ENCODE measurements around the gene COX6B2.

The COX6B2 gene

DNA sequence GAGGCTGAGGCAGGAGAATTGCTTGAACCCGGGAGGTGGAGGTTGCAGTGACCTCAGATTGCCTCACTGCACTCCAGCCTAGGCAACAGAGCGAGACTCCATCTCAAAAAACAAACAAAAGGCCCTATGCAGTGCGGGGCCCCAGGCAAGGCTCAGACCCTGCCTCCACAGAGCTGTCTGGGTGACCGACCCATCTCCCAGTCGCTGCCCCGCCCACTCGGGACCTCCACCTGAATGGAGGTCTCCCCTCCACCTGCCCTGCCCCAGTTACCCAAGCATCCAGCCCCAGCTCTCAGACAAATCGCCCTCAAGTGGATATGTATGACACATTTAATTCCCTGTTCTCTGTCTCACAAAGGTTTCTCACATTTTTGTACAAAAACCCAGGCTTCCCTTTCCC lies 10.7 kb upstream of the COX6B2 start:
- TF ChIP-seq, protein P1, sequence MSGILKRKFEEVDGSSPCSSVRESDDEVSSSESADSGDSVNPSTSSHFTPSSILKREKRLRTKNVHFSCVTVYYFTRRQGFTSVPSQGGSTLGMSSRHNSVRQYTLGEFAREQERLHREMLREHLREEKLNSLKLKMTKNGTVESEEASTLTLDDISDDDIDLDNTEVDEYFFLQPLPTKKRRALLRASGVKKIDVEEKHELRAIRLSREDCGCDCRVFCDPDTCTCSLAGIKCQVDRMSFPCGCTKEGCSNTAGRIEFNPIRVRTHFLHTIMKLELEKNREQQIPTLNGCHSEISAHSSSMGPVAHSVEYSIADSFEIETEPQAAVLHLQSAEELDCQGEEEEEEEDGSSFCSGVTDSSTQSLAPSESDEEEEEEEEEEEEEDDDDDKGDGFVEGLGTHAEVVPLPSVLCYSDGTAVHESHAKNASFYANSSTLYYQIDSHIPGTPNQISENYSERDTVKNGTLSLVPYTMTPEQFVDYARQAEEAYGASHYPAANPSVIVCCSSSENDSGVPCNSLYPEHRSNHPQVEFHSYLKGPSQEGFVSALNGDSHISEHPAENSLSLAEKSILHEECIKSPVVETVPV (CRISPR knock-in tag; IDR thresholded peaks at IDR 0.05): no peak
- TF ChIP-seq BACH2 (CRISPR knock-in tag; IDR thresholded peaks at IDR 0.05; ENCODE audit: borderline replicate concordance) (no peak), ZC3H10 (CRISPR knock-in tag; IDR thresholded peaks at IDR 0.05) (no peak), ESRRG (CRISPR knock-in tag; IDR thresholded peaks at IDR 0.05) (no peak), ZFP30 (CRISPR knock-in tag; IDR thresholded peaks at IDR 0.05) (no peak), ZFP3 (CRISPR knock-in tag; IDR thresholded peaks at IDR 0.05) (no peak), TCF4 (CRISPR knock-in tag; IDR thresholded peaks at IDR 0.05; ENCODE audit: borderline replicate concordance) (no peak), PPARA (CRISPR knock-in tag; IDR thresholded peaks at IDR 0.05; ENCODE audit: borderline replicate concordance) (no peak), ZNF565 (CRISPR knock-in tag; conservative IDR thresholded peaks at IDR 0.05; ENCODE audit: low read depth) (no peak), GLIS3 (CRISPR knock-in tag; IDR thresholded peaks at IDR 0.05) (no peak), RARB (CRISPR knock-in tag; IDR thresholded peaks at IDR 0.05) (no peak), CSDC2 (CRISPR knock-in tag; IDR thresholded peaks at IDR 0.05) (no peak)
- TF ChIP-seq, protein P2, sequence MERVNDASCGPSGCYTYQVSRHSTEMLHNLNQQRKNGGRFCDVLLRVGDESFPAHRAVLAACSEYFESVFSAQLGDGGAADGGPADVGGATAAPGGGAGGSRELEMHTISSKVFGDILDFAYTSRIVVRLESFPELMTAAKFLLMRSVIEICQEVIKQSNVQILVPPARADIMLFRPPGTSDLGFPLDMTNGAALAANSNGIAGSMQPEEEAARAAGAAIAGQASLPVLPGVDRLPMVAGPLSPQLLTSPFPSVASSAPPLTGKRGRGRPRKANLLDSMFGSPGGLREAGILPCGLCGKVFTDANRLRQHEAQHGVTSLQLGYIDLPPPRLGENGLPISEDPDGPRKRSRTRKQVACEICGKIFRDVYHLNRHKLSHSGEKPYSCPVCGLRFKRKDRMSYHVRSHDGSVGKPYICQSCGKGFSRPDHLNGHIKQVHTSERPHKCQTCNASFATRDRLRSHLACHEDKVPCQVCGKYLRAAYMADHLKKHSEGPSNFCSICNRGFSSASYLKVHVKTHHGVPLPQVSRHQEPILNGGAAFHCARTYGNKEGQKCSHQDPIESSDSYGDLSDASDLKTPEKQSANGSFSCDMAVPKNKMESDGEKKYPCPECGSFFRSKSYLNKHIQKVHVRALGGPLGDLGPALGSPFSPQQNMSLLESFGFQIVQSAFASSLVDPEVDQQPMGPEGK (CRISPR knock-in tag; IDR thresholded peaks at IDR 0.05; ENCODE audit: borderline replicate concordance): no peak
- ATAC-seq: no peak

DNA sequence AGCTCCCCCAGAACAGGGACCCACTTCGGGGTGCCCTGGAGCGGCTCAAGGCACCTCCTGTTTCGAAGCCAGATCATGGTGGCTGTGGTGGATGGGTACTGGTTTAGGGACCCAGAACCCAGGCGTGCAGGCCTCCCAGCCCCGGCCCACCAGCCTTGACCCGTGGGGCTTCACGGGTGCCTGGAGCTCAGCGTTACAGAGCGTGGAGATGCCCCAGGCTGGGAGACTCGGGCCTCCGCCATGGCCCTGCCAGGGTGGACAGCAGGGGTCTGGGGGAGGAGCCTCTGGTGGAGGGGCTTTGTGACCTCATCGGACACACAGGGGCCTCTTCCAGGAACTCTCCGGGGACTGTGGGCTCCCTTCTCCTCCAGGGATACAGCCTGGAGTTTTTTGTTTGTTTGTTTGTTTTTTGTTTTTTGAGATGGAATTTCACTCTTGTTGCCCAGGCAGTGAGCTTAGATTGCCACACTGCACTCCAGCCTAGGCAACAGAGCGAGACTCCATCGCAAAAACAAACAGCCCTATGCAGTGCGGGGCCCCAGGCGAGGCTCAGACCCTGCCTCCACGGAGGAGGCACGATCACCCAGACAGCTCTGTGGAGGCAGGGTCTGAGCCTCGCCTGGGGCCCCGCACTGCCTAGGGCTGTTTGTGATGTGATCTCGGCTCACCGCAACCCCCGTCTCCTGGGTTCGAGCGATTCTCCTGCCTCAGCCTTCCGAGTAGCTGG lies 8.6 kb upstream of the COX6B2 start, which contains the start of gene GARIN5B:
Gene GARIN5B, minus strand, starts transcription at position 271 of the 727 bp plus-strand sequence. Its CDS starts 194 bp downstream, at position 77.
- no peak; the same call in 2 of the 3 replicates for ATAC-seq

More for the DNA sequence above, 8.6 kb upstream of the COX6B2 start, which contains the start of gene GARIN5B:
- no peak for TF ChIP-seq TOX (CRISPR knock-in tag; IDR thresholded peaks at IDR 0.05; ENCODE audit: borderline replicate concordance)
- no peak for TF ChIP-seq GLIS3 (CRISPR knock-in tag; IDR thresholded peaks at IDR 0.05)
- TF ChIP-seq ZFP30 (CRISPR knock-in tag; IDR thresholded peaks at IDR 0.05): no peak
- TF ChIP-seq OSR1 (CRISPR knock-in tag; IDR thresholded peaks at IDR 0.05): no peak
- TF ChIP-seq ZFP3 (CRISPR knock-in tag; IDR thresholded peaks at IDR 0.05): no peak
- TF ChIP-seq, protein P3, sequence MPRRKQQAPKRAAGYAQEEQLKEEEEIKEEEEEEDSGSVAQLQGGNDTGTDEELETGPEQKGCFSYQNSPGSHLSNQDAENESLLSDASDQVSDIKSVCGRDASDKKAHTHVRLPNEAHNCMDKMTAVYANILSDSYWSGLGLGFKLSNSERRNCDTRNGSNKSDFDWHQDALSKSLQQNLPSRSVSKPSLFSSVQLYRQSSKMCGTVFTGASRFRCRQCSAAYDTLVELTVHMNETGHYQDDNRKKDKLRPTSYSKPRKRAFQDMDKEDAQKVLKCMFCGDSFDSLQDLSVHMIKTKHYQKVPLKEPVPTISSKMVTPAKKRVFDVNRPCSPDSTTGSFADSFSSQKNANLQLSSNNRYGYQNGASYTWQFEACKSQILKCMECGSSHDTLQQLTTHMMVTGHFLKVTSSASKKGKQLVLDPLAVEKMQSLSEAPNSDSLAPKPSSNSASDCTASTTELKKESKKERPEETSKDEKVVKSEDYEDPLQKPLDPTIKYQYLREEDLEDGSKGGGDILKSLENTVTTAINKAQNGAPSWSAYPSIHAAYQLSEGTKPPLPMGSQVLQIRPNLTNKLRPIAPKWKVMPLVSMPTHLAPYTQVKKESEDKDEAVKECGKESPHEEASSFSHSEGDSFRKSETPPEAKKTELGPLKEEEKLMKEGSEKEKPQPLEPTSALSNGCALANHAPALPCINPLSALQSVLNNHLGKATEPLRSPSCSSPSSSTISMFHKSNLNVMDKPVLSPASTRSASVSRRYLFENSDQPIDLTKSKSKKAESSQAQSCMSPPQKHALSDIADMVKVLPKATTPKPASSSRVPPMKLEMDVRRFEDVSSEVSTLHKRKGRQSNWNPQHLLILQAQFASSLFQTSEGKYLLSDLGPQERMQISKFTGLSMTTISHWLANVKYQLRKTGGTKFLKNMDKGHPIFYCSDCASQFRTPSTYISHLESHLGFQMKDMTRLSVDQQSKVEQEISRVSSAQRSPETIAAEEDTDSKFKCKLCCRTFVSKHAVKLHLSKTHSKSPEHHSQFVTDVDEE (CRISPR knock-in tag; IDR thresholded peaks at IDR 0.05): no peak
- no peak for TF ChIP-seq PPARA (CRISPR knock-in tag; IDR thresholded peaks at IDR 0.05; ENCODE audit: borderline replicate concordance)
- TF ChIP-seq, protein P4, sequence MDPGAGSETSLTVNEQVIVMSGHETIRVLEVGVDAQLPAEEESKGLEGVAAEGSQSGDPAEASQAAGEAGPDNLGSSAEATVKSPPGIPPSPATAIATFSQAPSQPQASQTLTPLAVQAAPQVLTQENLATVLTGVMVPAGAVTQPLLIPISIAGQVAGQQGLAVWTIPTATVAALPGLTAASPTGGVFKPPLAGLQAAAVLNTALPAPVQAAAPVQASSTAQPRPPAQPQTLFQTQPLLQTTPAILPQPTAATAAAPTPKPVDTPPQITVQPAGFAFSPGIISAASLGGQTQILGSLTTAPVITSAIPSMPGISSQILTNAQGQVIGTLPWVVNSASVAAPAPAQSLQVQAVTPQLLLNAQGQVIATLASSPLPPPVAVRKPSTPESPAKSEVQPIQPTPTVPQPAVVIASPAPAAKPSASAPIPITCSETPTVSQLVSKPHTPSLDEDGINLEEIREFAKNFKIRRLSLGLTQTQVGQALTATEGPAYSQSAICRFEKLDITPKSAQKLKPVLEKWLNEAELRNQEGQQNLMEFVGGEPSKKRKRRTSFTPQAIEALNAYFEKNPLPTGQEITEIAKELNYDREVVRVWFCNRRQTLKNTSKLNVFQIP (CRISPR knock-in tag; IDR thresholded peaks at IDR 0.05; ENCODE audit: borderline replicate concordance, low read depth): no peak
- no peak for TF ChIP-seq ZC3H10 (CRISPR knock-in tag; IDR thresholded peaks at IDR 0.05)
- TF ChIP-seq RARB (CRISPR knock-in tag; IDR thresholded peaks at IDR 0.05): no peak
- no peak for TF ChIP-seq ISL1 (CRISPR knock-in tag; IDR thresholded peaks at IDR 0.05)
- TF ChIP-seq TCF4 (CRISPR knock-in tag; IDR thresholded peaks at IDR 0.05; ENCODE audit: borderline replicate concordance): no peak
- TF ChIP-seq ZNF565 (CRISPR knock-in tag; conservative IDR thresholded peaks at IDR 0.05; ENCODE audit: low read depth): no peak
- TF ChIP-seq, protein P1 (CRISPR knock-in tag; IDR thresholded peaks at IDR 0.05): no peak
- no peak for TF ChIP-seq BACH2 (CRISPR knock-in tag; IDR thresholded peaks at IDR 0.05; ENCODE audit: borderline replicate concordance)
- TF ChIP-seq, protein P5, sequence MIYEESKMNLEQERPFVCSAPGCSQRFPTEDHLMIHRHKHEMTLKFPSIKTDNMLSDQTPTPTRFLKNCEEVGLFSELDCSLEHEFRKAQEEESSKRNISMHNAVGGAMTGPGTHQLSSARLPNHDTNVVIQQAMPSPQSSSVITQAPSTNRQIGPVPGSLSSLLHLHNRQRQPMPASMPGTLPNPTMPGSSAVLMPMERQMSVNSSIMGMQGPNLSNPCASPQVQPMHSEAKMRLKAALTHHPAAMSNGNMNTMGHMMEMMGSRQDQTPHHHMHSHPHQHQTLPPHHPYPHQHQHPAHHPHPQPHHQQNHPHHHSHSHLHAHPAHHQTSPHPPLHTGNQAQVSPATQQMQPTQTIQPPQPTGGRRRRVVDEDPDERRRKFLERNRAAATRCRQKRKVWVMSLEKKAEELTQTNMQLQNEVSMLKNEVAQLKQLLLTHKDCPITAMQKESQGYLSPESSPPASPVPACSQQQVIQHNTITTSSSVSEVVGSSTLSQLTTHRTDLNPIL (CRISPR knock-in tag; IDR thresholded peaks at IDR 0.05; ENCODE audit: low read depth): no peak
- TF ChIP-seq ESRRG (CRISPR knock-in tag; IDR thresholded peaks at IDR 0.05): no peak

Data from SK-N-SH treated with all-trans-retinoic acid at 6 μM for 48 hours (cell line).